GM12801 (cell line): ENCODE measurements around the gene NEUROD2.

Experiments used
- TF ChIP-seq, protein P1 (sequence below): IDR thresholded peaks from one replicate; pipeline ENCODE4 v1.5.1; 2011; ENCODE audit warnings: control low read depth; ENCODE audit not compliant: insufficient read length; ENCODE audit errors: extremely low read depth

Gene NEUROD2

GRCh38 chr17:39627712-39628516 lies 20.2 kb upstream of the NEUROD2 start:
- TF ChIP-seq, protein P1, sequence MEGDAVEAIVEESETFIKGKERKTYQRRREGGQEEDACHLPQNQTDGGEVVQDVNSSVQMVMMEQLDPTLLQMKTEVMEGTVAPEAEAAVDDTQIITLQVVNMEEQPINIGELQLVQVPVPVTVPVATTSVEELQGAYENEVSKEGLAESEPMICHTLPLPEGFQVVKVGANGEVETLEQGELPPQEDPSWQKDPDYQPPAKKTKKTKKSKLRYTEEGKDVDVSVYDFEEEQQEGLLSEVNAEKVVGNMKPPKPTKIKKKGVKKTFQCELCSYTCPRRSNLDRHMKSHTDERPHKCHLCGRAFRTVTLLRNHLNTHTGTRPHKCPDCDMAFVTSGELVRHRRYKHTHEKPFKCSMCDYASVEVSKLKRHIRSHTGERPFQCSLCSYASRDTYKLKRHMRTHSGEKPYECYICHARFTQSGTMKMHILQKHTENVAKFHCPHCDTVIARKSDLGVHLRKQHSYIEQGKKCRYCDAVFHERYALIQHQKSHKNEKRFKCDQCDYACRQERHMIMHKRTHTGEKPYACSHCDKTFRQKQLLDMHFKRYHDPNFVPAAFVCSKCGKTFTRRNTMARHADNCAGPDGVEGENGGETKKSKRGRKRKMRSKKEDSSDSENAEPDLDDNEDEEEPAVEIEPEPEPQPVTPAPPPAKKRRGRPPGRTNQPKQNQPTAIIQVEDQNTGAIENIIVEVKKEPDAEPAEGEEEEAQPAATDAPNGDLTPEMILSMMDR: no peak

- TF ChIP-seq, protein P1: no peak
Observed at GRCh38 chr17:39627047-39627711, 19.5 kb upstream of the NEUROD2 start.

GRCh38 chr17:39626171-39627046 lies 18.7 kb upstream of the NEUROD2 start, which contains the start of gene PPP1R1B:
Gene PPP1R1B, plus strand, starts transcription at chr17:39626952. Its CDS starts 441 bp downstream, at chr17:39627393.
- TF ChIP-seq, protein P1: no peak

DNA sequence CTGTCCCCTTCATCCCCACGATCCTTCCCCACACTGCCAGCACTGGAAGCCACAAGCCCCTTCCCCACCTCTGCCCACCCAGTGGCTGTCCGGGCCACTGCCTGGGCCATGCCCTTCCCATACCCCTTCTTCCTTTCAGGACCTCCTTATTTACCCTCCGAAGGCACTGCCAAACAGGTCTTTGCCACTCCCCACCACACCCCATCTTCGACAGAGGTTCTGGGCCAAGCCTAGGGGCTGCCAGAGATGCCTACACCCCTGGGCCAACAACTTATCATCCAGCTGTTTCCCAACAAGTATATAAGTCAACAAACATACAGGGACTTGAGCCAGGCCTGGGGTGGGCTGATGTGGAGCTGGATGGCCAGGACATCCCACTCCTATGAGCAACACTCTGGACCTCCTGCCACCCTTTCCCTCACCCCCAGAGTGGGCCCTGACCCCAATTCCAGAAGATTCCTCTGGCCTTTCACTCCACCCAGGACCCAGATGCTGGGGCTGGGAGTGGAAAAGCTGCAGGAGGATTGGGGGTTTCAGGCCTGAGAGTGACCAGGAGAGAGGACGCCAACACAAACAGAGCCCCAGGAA lies 17.6 kb upstream of the NEUROD2 start:
- TF ChIP-seq, protein P1: no peak

DNA sequence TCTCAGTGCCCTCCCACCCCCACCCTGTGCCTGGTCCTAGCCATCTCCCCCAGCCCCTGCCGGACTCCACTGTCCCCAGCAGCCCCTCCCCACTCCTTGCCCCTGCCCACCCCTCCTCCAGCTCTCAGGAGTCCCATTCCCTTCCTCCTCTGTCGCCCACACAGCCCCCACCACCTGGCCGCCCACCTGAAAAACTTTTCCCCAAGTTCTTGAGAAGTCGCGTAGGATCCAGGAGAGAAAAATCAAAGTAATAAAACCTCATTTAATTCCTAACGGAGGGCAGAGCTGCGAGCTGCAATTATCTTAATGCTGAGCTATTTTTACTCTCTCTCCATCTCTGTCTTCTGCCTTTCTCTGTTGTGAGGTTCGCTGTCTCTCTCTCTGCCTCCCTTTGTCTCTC lies 16.6 kb upstream of the NEUROD2 start:
- TF ChIP-seq, protein P1: no peak

GRCh38 chr17:39623356-39623950 lies 15.7 kb upstream of the NEUROD2 start:
- TF ChIP-seq, protein P1: no peak
